SH-SY5Y (cell line): Measurements from ENCODE around the gene FYN.

Experiments used
- GATA2 ChIP-seq: IDR thresholded peaks from 2 replicates; pipeline ENCODE4 v1.6.1; 2011; ENCODE audit warnings: mild to moderate bottlenecking, low read depth, low read length
- GATA3 ChIP-seq: IDR thresholded peaks from 2 replicates; pipeline ENCODE4 v1.6.1; 2011; ENCODE audit warnings: low read depth, mild to moderate bottlenecking, low read length, moderate library complexity

DNA sequence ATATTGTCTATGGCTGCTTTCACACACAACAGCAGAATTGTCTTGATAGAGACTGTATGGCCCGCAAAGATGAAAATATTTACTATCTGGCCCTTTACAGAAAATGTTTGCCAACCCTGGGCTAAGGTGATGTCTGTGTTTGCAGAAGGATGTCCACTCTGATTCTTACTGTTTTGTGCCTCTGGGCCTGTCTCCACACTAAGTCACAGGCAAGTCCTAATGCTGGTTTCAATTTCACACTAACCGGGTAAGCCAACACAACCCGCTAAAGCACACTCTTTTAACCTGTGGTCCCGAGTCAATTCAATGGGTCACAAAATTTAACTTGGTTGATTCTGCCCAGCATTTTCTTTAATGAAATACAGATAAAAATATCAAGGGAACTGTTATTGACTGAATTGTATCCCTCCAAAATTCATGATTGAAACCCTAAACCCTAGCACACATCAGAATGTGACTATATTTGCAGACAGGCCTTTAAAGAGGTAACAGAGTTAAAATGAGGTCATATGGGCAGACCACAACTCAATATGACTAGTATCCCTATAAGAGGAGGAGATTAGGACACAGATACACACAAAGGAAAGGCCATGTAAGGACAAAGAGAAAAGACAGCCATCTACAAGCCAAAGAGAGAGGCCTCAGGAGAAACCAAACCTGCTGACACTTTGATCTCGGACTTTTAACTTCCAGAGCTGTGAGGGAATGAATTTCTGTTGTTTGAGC lies 78.4 kb downstream of the FYN start:
- TF ChIP-seq GATA2 (no peak), GATA3 (no peak)
